ENCODE data around the gene ZNF454.

Gene ZNF454

GRCh38 chr5:178993955-178994579, 53.1 kb downstream of the ZNF454 start:
- FAIRE-seq = no peak

GRCh38 chr5:178994580-178995340, 53.8 kb downstream of the ZNF454 start, which contains the start of gene GRM6:
Gene GRM6 (minus strand): TSS chr5:178995320. CDS start chr5:178994944, 376 bp downstream.
- FAIRE-seq = no peak

- no peak for FAIRE-seq
Measured at GRCh38 chr5:178995341-178995690, 54.3 kb downstream of the ZNF454 start.

- no peak for FAIRE-seq
Measured at GRCh38 chr5:178996156-178996555, 55.2 kb downstream of the ZNF454 start.

- FAIRE-seq = no peak
Measured at GRCh38 chr5:178997191-178997590, 56.2 kb downstream of the ZNF454 start.

GRCh38 chr5:178998441-178998840, 57.4 kb downstream of the ZNF454 start:
- no peak for FAIRE-seq

GRCh38 chr5:179006564-179006963, 65.6 kb downstream of the ZNF454 start:
- no peak for FAIRE-seq

GRCh38 chr5:179008667-179009066, 67.7 kb downstream of the ZNF454 start:
- FAIRE-seq = no peak
